HepG2 (cell line): Measurements from ENCODE around the gene LEAP2. TPM values are rescaled to one million over a fixed set of nuclear protein-coding genes. Genes with fewer than 3 reads are reported as not detected.

ENCODE experiments used
- CBX5 ChIP-seq: sonication (generic); formaldehyde crosslinking; IDR thresholded peaks from 2 replicates; pipeline ENCODE4 v1.4.0; 2020; ENCODE audit warnings: missing genetic modification reagents, borderline replicate concordance
- CEBPG ChIP-seq: IDR thresholded peaks from 2 replicates; pipeline ENCODE4 v1.6.1; 2016
- HMG20A ChIP-seq: IDR thresholded peaks from 2 replicates; pipeline ENCODE4 v1.6.1; 2016; ENCODE audit warnings: borderline replicate concordance
- HOMEZ ChIP-seq: IDR thresholded peaks from 2 replicates; pipeline ENCODE4 v1.6.1; 2016; ENCODE audit warnings: low read depth
- ISL2 ChIP-seq: sonication (generic); formaldehyde crosslinking; IDR thresholded peaks from 2 replicates; pipeline ENCODE4 v1.5.0; 2020; ENCODE audit warnings: missing genetic modification reagents
- JDP2 ChIP-seq: sonication (generic); formaldehyde crosslinking; IDR thresholded peaks from 2 replicates; pipeline ENCODE4 v1.8.1; 2022; ENCODE audit warnings: missing genetic modification reagents, borderline replicate concordance
- KMT2A ChIP-seq: sonication (generic); formaldehyde crosslinking; IDR thresholded peaks from 2 replicates; pipeline ENCODE4 v1.4.0; 2020; ENCODE audit warnings: missing genetic modification reagents
- MED13 ChIP-seq: sonication (generic); formaldehyde crosslinking; IDR thresholded peaks from 2 replicates; pipeline ENCODE4 v1.5.0; 2020; ENCODE audit warnings: missing genetic modification reagents
- SMARCC2 ChIP-seq: fragments of 450-650 bp; IDR thresholded peaks from 2 replicates; pipeline ENCODE4 v1.6.1; 2017; ENCODE audit warnings: antibody characterized with exemption, mild to moderate bottlenecking
- SRY ChIP-seq: sonication (generic); formaldehyde crosslinking; IDR thresholded peaks from 2 replicates; pipeline ENCODE4 v1.8.0; 2022; ENCODE audit warnings: mild to moderate bottlenecking, missing genetic modification reagents
- TAF1 ChIP-seq: sonication (generic); formaldehyde crosslinking; IDR thresholded peaks from 2 replicates; pipeline ENCODE4 v1.4.0; 2020; ENCODE audit warnings: missing genetic modification reagents
- YEATS2 ChIP-seq: sonication (generic); formaldehyde crosslinking; IDR thresholded peaks from 2 replicates; pipeline ENCODE4 v1.4.0; 2020; ENCODE audit warnings: missing genetic modification reagents, borderline replicate concordance
- ZFP82 ChIP-seq: sonication (generic); formaldehyde crosslinking; IDR thresholded peaks from 2 replicates; pipeline ENCODE4 v1.5.1; 2020; ENCODE audit warnings: mild to moderate bottlenecking, missing genetic modification reagents, borderline replicate concordance
- ZNF331 ChIP-seq: sonication (generic); formaldehyde crosslinking; IDR thresholded peaks from 2 replicates; pipeline ENCODE4 v1.4.0; 2020; ENCODE audit warnings: missing genetic modification reagents
- ZNF430 ChIP-seq: sonication (generic); formaldehyde crosslinking; IDR thresholded peaks from 2 replicates; pipeline ENCODE4 v1.9.0; 2021; ENCODE audit warnings: mild to moderate bottlenecking, missing genetic modification reagents
- ZNF792 ChIP-seq: IDR thresholded peaks from 2 replicates; pipeline ENCODE4 v1.6.1; 2016
- ZSCAN31 ChIP-seq: sonication (generic); formaldehyde crosslinking; IDR thresholded peaks from 2 replicates; pipeline ENCODE4 v1.5.0; 2020; ENCODE audit warnings: low read depth, mild to moderate bottlenecking, missing genetic modification reagents
- polyA plus RNA-seq, 8 experiments: library from polyadenylated mRNA; depleted of rRNA in 3 of 8; stranded (reverse) in 7 of 8; unstranded in 1 of 8; fragments of >200 nt; fragmentation: Illumina TruSeq in 4 of 8; extraction: Trizol in 4 of 8; gene quantifications; 2 replicates each; pipeline versions ENCODE4 v1.2.1 to v1.2.3, GENCODE V29; 2011 to 2016; ENCODE audit warnings: low read depth in 4 of 8, missing spikeins in 1 of 8, mixed read lengths in 1 of 8; ENCODE audit not compliant: insufficient read depth in 1 of 8
- total RNA-seq, 5 experiments: library from RNA; depleted of rRNA; stranded (reverse); fragments of >200 nt; fragmentation: Illumina TruSeq; extraction: Trizol; gene quantifications; 2 replicates each; pipeline ENCODE4 v1.2.3, GENCODE V29; 2016; ENCODE audit warnings: low read depth in 1 of 5
- TF ChIP-seq, protein P1 (sequence below): sonication (generic); formaldehyde crosslinking; IDR thresholded peaks from 2 replicates; pipeline ENCODE4 v1.5.0; 2020; ENCODE audit warnings: mild to moderate bottlenecking, missing genetic modification reagents
- TF ChIP-seq, protein P2 (sequence below): sonication (generic); formaldehyde crosslinking; IDR thresholded peaks from 2 replicates; pipeline ENCODE4 v1.4.0; 2020; ENCODE audit warnings: missing genetic modification reagents
- TF ChIP-seq, protein P3 (sequence below): sonication (generic); formaldehyde crosslinking; IDR thresholded peaks from 2 replicates; pipeline ENCODE4 v1.4.0; 2020; ENCODE audit warnings: missing genetic modification reagents
- TF ChIP-seq, protein P4 (sequence below): IDR thresholded peaks from 2 replicates; pipeline ENCODE4 v1.6.1; 2016
- TF ChIP-seq, protein P5 (sequence below): sonication (generic); formaldehyde crosslinking; IDR thresholded peaks from 2 replicates; pipeline ENCODE4 v1.5.1; 2020; ENCODE audit warnings: mild to moderate bottlenecking, missing genetic modification reagents, moderate library complexity

Gene LEAP2
- total and polyA plus RNA-seq, 2 of the 13 experiments (the other 11 are each of a cell fraction or from before 2014, with no cell fraction given): 23.9 to 51.9 TPM

GRCh38 chr5:132838516-132839282 lies 34.8 kb upstream of the LEAP2 start (continued):
- no peak for TF ChIP-seq ISL2 (CRISPR knock-in tag)
- TF ChIP-seq HMG20A (CRISPR knock-in tag): peak; percentile 56; the same call in 1 of the 2 replicates
- TF ChIP-seq JDP2 (CRISPR knock-in tag): no peak
- peak; percentile 37; the same call in 1 of the 2 replicates for TF ChIP-seq CEBPG (CRISPR knock-in tag)
- peak; percentile 36; the same call in 1 of the 2 replicates for TF ChIP-seq ZNF792 (CRISPR knock-in tag)
- TF ChIP-seq, protein P1, sequence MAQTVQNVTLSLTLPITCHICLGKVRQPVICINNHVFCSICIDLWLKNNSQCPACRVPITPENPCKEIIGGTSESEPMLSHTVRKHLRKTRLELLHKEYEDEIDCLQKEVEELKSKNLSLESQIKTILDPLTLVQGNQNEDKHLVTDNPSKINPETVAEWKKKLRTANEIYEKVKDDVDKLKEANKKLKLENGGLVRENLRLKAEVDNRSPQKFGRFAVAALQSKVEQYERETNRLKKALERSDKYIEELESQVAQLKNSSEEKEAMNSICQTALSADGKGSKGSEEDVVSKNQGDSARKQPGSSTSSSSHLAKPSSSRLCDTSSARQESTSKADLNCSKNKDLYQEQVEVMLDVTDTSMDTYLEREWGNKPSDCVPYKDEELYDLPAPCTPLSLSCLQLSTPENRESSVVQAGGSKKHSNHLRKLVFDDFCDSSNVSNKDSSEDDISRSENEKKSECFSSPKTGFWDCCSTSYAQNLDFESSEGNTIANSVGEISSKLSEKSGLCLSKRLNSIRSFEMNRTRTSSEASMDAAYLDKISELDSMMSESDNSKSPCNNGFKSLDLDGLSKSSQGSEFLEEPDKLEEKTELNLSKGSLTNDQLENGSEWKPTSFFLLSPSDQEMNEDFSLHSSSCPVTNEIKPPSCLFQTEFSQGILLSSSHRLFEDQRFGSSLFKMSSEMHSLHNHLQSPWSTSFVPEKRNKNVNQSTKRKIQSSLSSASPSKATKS (CRISPR knock-in tag): no peak
- TF ChIP-seq YEATS2: no peak
- TF ChIP-seq MED13 (CRISPR knock-in tag): no peak
- no peak for TF ChIP-seq CBX5
- no peak for TF ChIP-seq TAF1 (CRISPR knock-in tag)
- TF ChIP-seq, protein P2, sequence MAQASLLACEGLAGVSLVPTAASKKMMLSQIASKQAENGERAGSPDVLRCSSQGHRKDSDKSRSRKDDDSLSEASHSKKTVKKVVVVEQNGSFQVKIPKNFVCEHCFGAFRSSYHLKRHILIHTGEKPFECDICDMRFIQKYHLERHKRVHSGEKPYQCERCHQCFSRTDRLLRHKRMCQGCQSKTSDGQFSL (CRISPR knock-in tag): no peak
- TF ChIP-seq, protein P3, sequence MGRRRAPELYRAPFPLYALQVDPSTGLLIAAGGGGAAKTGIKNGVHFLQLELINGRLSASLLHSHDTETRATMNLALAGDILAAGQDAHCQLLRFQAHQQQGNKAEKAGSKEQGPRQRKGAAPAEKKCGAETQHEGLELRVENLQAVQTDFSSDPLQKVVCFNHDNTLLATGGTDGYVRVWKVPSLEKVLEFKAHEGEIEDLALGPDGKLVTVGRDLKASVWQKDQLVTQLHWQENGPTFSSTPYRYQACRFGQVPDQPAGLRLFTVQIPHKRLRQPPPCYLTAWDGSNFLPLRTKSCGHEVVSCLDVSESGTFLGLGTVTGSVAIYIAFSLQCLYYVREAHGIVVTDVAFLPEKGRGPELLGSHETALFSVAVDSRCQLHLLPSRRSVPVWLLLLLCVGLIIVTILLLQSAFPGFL (CRISPR knock-in tag): no peak
- TF ChIP-seq, protein P4, sequence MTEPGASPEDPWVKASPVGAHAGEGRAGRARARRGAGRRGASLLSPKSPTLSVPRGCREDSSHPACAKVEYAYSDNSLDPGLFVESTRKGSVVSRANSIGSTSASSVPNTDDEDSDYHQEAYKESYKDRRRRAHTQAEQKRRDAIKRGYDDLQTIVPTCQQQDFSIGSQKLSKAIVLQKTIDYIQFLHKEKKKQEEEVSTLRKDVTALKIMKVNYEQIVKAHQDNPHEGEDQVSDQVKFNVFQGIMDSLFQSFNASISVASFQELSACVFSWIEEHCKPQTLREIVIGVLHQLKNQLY (CRISPR knock-in tag): peak; percentile 98
- TF ChIP-seq ZNF430 (CRISPR knock-in tag): no peak
- TF ChIP-seq ZNF331 (CRISPR knock-in tag): no peak
- TF ChIP-seq, protein P5, sequence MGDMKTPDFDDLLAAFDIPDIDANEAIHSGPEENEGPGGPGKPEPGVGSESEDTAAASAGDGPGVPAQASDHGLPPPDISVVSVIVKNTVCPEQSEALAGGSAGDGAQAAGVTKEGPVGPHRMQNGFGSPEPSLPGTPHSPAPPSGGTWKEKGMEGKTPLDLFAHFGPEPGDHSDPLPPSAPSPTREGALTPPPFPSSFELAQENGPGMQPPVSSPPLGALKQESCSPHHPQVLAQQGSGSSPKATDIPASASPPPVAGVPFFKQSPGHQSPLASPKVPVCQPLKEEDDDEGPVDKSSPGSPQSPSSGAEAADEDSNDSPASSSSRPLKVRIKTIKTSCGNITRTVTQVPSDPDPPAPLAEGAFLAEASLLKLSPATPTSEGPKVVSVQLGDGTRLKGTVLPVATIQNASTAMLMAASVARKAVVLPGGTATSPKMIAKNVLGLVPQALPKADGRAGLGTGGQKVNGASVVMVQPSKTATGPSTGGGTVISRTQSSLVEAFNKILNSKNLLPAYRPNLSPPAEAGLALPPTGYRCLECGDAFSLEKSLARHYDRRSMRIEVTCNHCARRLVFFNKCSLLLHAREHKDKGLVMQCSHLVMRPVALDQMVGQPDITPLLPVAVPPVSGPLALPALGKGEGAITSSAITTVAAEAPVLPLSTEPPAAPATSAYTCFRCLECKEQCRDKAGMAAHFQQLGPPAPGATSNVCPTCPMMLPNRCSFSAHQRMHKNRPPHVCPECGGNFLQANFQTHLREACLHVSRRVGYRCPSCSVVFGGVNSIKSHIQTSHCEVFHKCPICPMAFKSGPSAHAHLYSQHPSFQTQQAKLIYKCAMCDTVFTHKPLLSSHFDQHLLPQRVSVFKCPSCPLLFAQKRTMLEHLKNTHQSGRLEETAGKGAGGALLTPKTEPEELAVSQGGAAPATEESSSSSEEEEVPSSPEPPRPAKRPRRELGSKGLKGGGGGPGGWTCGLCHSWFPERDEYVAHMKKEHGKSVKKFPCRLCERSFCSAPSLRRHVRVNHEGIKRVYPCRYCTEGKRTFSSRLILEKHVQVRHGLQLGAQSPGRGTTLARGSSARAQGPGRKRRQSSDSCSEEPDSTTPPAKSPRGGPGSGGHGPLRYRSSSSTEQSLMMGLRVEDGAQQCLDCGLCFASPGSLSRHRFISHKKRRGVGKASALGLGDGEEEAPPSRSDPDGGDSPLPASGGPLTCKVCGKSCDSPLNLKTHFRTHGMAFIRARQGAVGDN (CRISPR knock-in tag): no peak
- TF ChIP-seq KMT2A (CRISPR knock-in tag): no peak
- no peak for TF ChIP-seq HOMEZ (CRISPR knock-in tag)
- no peak for TF ChIP-seq SRY (CRISPR knock-in tag)
- TF ChIP-seq ZFP82 (CRISPR knock-in tag): no peak
- TF ChIP-seq SMARCC2: no peak
- TF ChIP-seq ZSCAN31: no peak
